Breast epithelium (tissue), 3 donors: ENCODE results near the gene FMNL2.

Experiments
- POLR2A ChIP-seq: fragments of 450-650 bp; IDR thresholded peaks from one replicate; pipeline ENCODE4 v1.6.1; 2016; ENCODE audit warnings: antibody characterized with exemption, mild to moderate bottlenecking, moderate library complexity
- POLR2AphosphoS5 ChIP-seq, 3 donors: sonication (generic); formaldehyde crosslinking; IDR thresholded peaks; one replicate each; pipeline ENCODE4 v1.6.1; 2017; ENCODE audit warnings: antibody characterized with exemption in 3 of 3
- TF ChIP-seq, protein P1 (sequence below), 3 donors: fragments of 450-650 bp; IDR thresholded peaks; one replicate each; pipeline ENCODE4 v1.5.1; 2016 to 2017; ENCODE audit warnings: antibody characterized with exemption in 3 of 3, mild to moderate bottlenecking in 3 of 3, moderate library complexity in 3 of 3

DNA sequence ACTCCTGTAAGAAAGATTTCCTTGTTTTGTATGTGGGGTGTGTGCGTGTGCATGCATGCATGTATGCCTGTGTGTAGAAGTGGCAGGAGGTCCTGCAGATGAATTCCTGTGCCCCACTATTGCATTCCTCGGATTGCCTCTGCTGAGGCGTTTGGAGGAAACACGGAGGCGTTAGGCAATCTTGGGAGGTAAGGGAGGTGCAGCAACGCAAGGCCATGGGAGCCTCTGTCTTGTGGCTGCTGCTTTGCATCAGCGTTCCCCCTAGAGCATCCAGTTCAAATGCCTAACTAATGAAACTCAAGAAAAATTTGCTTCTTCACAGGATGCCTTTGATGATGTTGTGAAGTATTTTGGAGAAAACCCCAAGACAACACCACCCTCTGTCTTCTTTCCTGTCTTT is 302.3 kb downstream of the FMNL2 start:
- TF ChIP-seq, protein P1, sequence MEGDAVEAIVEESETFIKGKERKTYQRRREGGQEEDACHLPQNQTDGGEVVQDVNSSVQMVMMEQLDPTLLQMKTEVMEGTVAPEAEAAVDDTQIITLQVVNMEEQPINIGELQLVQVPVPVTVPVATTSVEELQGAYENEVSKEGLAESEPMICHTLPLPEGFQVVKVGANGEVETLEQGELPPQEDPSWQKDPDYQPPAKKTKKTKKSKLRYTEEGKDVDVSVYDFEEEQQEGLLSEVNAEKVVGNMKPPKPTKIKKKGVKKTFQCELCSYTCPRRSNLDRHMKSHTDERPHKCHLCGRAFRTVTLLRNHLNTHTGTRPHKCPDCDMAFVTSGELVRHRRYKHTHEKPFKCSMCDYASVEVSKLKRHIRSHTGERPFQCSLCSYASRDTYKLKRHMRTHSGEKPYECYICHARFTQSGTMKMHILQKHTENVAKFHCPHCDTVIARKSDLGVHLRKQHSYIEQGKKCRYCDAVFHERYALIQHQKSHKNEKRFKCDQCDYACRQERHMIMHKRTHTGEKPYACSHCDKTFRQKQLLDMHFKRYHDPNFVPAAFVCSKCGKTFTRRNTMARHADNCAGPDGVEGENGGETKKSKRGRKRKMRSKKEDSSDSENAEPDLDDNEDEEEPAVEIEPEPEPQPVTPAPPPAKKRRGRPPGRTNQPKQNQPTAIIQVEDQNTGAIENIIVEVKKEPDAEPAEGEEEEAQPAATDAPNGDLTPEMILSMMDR (IDR thresholded peaks at IDR 0.05): no peak
- TF ChIP-seq POLR2A (no peak), POLR2AphosphoS5 (IDR thresholded peaks at IDR 0.05) (no peak)
